ENCODE data around the gene BTBD9. TPM values are rescaled to one million over a fixed set of nuclear protein-coding genes. Genes with fewer than 3 reads are reported as not detected.

The BTBD9 gene
- total and polyA plus RNA-seq, 5 donors from 2014 or later: 11.6 to 79.7 (median 16.7) TPM

DNA sequence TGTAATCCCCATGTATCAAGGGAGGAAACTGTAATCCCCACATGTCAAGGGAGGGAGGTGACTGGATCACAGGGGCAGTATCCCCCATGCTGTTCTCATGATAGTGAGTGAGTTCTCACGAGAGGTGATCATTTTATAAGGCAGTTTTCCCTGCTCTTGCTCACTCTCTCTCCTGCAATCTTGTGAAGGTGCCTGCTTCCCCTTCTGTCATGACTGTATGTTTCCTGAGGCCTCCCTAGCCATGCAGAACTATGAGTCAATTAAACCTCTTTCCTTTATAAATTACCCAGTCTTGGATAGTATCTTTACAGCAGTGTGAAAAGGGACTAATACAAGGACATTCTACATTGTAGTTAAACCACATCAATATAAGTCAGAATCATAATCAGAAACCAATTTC is 112.4 kb downstream of the BTBD9 start:
- Mint-ChIP-seq H3K27ac (no peak overlapping the region), H3K9me3 (peaks cover 0 to 24% (median 7%) of the 10 kb centered on the region in 7 donors), H3K4me1 (peaks cover 2 to 9% (median 5%) of the 10 kb centered on the region in 4 donors), H3K36me3 (peaks cover 55% of the 10 kb centered on the region), H3K4me3 (no peak overlapping the region), H3K27me3 (no peaks in the 10 kb centered on the region)
- no peaks in the 10 kb centered on the region for H3K27me3 ChIP-seq (ENCODE audit: control insufficient read depth, insufficient read depth, low read length)
- no peak for DNase-seq
- no peak overlapping the region for H3K27ac ChIP-seq (ENCODE audit: insufficient read depth, low read length, poor library complexity, severe bottlenecking)
- H3K36me3 ChIP-seq (ENCODE audit: control insufficient read depth, insufficient read depth, low read length): peaks cover 9% of the 10 kb centered on the region
- H3K9me3 ChIP-seq (ENCODE audit: control insufficient read depth in 2 of 2, low read length in 2 of 2): peaks cover 5 to 9% of the 10 kb centered on the region in 2 experiments
- H3K4me1 ChIP-seq (ENCODE audit: control insufficient read depth, insufficient read depth, low read length, poor library complexity, severe bottlenecking): no peaks in the 10 kb centered on the region
- H3K4me3 ChIP-seq (ENCODE audit: low read depth, low read length): no peak overlapping the region
- ATAC-seq (ENCODE audit: low read depth in 2 of 2): no peak

- H3K9me3 ChIP-seq (ENCODE audit: control insufficient read depth in 2 of 2, low read length in 2 of 2): peaks cover 5 to 9% of the 10 kb centered on the region in 2 experiments
- peaks cover 9% of the 10 kb centered on the region for H3K36me3 ChIP-seq (ENCODE audit: control insufficient read depth, insufficient read depth, low read length)
- H3K9me3 Mint-ChIP-seq: peaks cover 0 to 24% (median 5%) of the 10 kb centered on the region in 7 donors
- peaks cover 2 to 8% (median 4%) of the 10 kb centered on the region in 4 donors for H3K4me1 Mint-ChIP-seq
- peaks cover 52% of the 10 kb centered on the region for H3K36me3 Mint-ChIP-seq
- H3K4me3 ChIP-seq (ENCODE audit: low read depth, low read length): no peak overlapping the region
- no peak overlapping the region for H3K27ac Mint-ChIP-seq
- DNase-seq (no peak), ATAC-seq (ENCODE audit: low read depth in 2 of 2) (no peak)
- H3K4me1 ChIP-seq (ENCODE audit: control insufficient read depth, insufficient read depth, low read length, poor library complexity, severe bottlenecking): no peaks in the 10 kb centered on the region
- no peaks in the 10 kb centered on the region for H3K27me3 ChIP-seq (ENCODE audit: control insufficient read depth, insufficient read depth, low read length)
- no peak overlapping the region for H3K27ac ChIP-seq (ENCODE audit: insufficient read depth, low read length, poor library complexity, severe bottlenecking)
- no peaks in the 10 kb centered on the region for H3K27me3 Mint-ChIP-seq
- no peak overlapping the region for H3K4me3 Mint-ChIP-seq
These were observed 113.8 kb downstream of the BTBD9 start for GRCh38 chr6:38525888-38526287.

- Histone ChIP-seq H3K4me1 (ENCODE audit: control insufficient read depth, insufficient read depth, low read length, poor library complexity, severe bottlenecking) (no peaks in the 10 kb centered on the region), H3K9me3 (ENCODE audit: control insufficient read depth in 2 of 2, low read length in 2 of 2) (peaks cover 5 to 9% of the 10 kb centered on the region in 2 experiments), H3K4me3 (ENCODE audit: low read depth, low read length) (no peak overlapping the region), H3K27ac (ENCODE audit: insufficient read depth, low read length, poor library complexity, severe bottlenecking) (no peak overlapping the region), H3K36me3 (ENCODE audit: control insufficient read depth, insufficient read depth, low read length) (peaks cover 9% of the 10 kb centered on the region), H3K27me3 (ENCODE audit: control insufficient read depth, insufficient read depth, low read length) (no peaks in the 10 kb centered on the region)
- no peak overlapping the region for H3K4me3 Mint-ChIP-seq
- peaks cover 44% of the 10 kb centered on the region for H3K36me3 Mint-ChIP-seq
- ATAC-seq (ENCODE audit: low read depth in 2 of 2): no peak
- DNase-seq: peak in 1 of 3 donors; percentile 15
- H3K4me1 Mint-ChIP-seq: peaks cover 0 to 11% (median 5%) of the 10 kb centered on the region in 4 donors
- H3K27ac Mint-ChIP-seq: no peak overlapping the region
- no peaks in the 10 kb centered on the region for H3K27me3 Mint-ChIP-seq
- H3K9me3 Mint-ChIP-seq: peaks cover 0 to 24% (median 3%) of the 10 kb centered on the region in 7 donors
These were observed 115.1 kb downstream of the BTBD9 start for GRCh38 chr6:38524436-38525145.

- H3K27ac Mint-ChIP-seq: no peak overlapping the region
- Histone ChIP-seq H3K27me3 (ENCODE audit: control insufficient read depth, insufficient read depth, low read length) (no peaks in the 10 kb centered on the region), H3K27ac (ENCODE audit: insufficient read depth, low read length, poor library complexity, severe bottlenecking) (no peak overlapping the region), H3K36me3 (ENCODE audit: control insufficient read depth, insufficient read depth, low read length) (peaks cover 9% of the 10 kb centered on the region), H3K4me1 (ENCODE audit: control insufficient read depth, insufficient read depth, low read length, poor library complexity, severe bottlenecking) (peaks cover 8% of the 10 kb centered on the region), H3K9me3 (ENCODE audit: control insufficient read depth in 2 of 2, low read length in 2 of 2) (peaks cover 5 to 9% of the 10 kb centered on the region in 2 experiments), H3K4me3 (ENCODE audit: low read depth, low read length) (no peak overlapping the region)
- no peak for ATAC-seq (ENCODE audit: low read depth in 2 of 2)
- no peak overlapping the region for H3K4me3 Mint-ChIP-seq
- peaks cover 0 to 20% (median 2%) of the 10 kb centered on the region in 7 donors for H3K9me3 Mint-ChIP-seq
- H3K4me1 Mint-ChIP-seq: peaks cover 16 to 26% (median 21%) of the 10 kb centered on the region in 4 donors
- H3K27me3 Mint-ChIP-seq: no peaks in the 10 kb centered on the region
- H3K36me3 Mint-ChIP-seq: peaks cover 32% of the 10 kb centered on the region
- DNase-seq: no peak
These were observed 117.4 kb downstream of the BTBD9 start for GRCh38 chr6:38522322-38522721.

GRCh38 chr6:38518511-38519304 is 121.0 kb downstream of the BTBD9 start:
- H3K27ac Mint-ChIP-seq: peak overlapping the region in 1 of 3 donors; percentile 32
- DNase-seq (peak in 1 of 3 donors; percentile 7), ATAC-seq (ENCODE audit: low read depth in 2 of 2) (no peak)
- no peak overlapping the region for H3K4me3 Mint-ChIP-seq
- peaks cover 18 to 26% (median 22%) of the 10 kb centered on the region in 4 donors for H3K4me1 Mint-ChIP-seq
- peaks cover 12% of the 10 kb centered on the region for H3K36me3 Mint-ChIP-seq
- Histone ChIP-seq H3K27ac (ENCODE audit: insufficient read depth, low read length, poor library complexity, severe bottlenecking) (no peak overlapping the region), H3K9me3 (ENCODE audit: control insufficient read depth in 2 of 2, low read length in 2 of 2) (no peaks in the 10 kb centered on the region), H3K4me1 (ENCODE audit: control insufficient read depth, insufficient read depth, low read length, poor library complexity, severe bottlenecking) (peaks cover 8% of the 10 kb centered on the region), H3K4me3 (ENCODE audit: low read depth, low read length) (no peak overlapping the region), H3K27me3 (ENCODE audit: control insufficient read depth, insufficient read depth, low read length) (no peaks in the 10 kb centered on the region), H3K36me3 (ENCODE audit: control insufficient read depth, insufficient read depth, low read length) (no peaks in the 10 kb centered on the region)
- H3K9me3 Mint-ChIP-seq: no peaks in the 10 kb centered on the region
- no peaks in the 10 kb centered on the region for H3K27me3 Mint-ChIP-seq

- H3K36me3 ChIP-seq (ENCODE audit: control insufficient read depth, insufficient read depth, low read length): no peaks in the 10 kb centered on the region
- H3K27ac Mint-ChIP-seq: peak overlapping the region in 1 of 3 donors; percentile 44
- H3K4me1 Mint-ChIP-seq: peaks cover 20 to 25% (median 21%) of the 10 kb centered on the region in 4 donors
- H3K4me1 ChIP-seq (ENCODE audit: control insufficient read depth, insufficient read depth, low read length, poor library complexity, severe bottlenecking): peaks cover 8% of the 10 kb centered on the region
- H3K27ac ChIP-seq (ENCODE audit: insufficient read depth, low read length, poor library complexity, severe bottlenecking): no peak overlapping the region
- H3K27me3 Mint-ChIP-seq: no peaks in the 10 kb centered on the region
- no peak overlapping the region for H3K4me3 ChIP-seq (ENCODE audit: low read depth, low read length)
- DNase-seq: no peak
- no peak for ATAC-seq (ENCODE audit: low read depth in 2 of 2)
- H3K9me3 ChIP-seq (ENCODE audit: control insufficient read depth in 2 of 2, low read length in 2 of 2): no peaks in the 10 kb centered on the region
- H3K36me3 Mint-ChIP-seq: peaks cover 12% of the 10 kb centered on the region
- no peaks in the 10 kb centered on the region for H3K27me3 ChIP-seq (ENCODE audit: control insufficient read depth, insufficient read depth, low read length)
- peak overlapping the region in 1 of 4 donors; percentile 21 for H3K4me3 Mint-ChIP-seq
- no peaks in the 10 kb centered on the region for H3K9me3 Mint-ChIP-seq
These were observed 122.7 kb downstream of the BTBD9 start for GRCh38 chr6:38517005-38517404.

DNA sequence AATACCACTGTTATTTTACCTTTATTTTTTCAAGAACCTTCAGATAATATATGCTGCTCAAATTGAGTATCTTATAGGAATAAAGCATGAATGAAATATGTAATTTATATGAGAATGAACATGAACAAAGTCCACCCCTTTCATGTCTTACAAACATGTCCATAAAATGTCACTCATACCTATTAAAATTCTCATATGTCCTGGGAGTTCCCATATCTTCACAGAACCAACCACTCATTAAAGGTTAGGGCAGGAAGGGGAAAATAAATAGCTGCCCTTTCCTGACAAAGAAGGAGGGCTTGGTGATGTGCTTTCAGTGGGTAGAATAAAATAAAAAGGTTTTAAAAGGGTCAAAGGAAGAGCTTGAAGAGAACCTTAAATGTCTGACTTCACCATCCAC is 125.3 kb downstream of the BTBD9 start:
- no peaks in the 10 kb centered on the region for H3K9me3 Mint-ChIP-seq
- H3K4me3 ChIP-seq (ENCODE audit: low read depth, low read length): no peak overlapping the region
- ATAC-seq (ENCODE audit: low read depth in 2 of 2) (no peak), DNase-seq (no peak)
- H3K36me3 Mint-ChIP-seq: peaks cover 12% of the 10 kb centered on the region
- H3K27me3 ChIP-seq (ENCODE audit: control insufficient read depth, insufficient read depth, low read length): no peaks in the 10 kb centered on the region
- no peak overlapping the region for H3K4me3 Mint-ChIP-seq
- H3K27ac ChIP-seq (ENCODE audit: insufficient read depth, low read length, poor library complexity, severe bottlenecking): no peak overlapping the region
- H3K4me1 ChIP-seq (ENCODE audit: control insufficient read depth, insufficient read depth, low read length, poor library complexity, severe bottlenecking): peaks cover 8% of the 10 kb centered on the region
- no peaks in the 10 kb centered on the region for H3K36me3 ChIP-seq (ENCODE audit: control insufficient read depth, insufficient read depth, low read length)
- H3K9me3 ChIP-seq (ENCODE audit: control insufficient read depth in 2 of 2, low read length in 2 of 2): no peaks in the 10 kb centered on the region
- peaks cover 14 to 26% (median 21%) of the 10 kb centered on the region in 4 donors for H3K4me1 Mint-ChIP-seq
- no peaks in the 10 kb centered on the region for H3K27me3 Mint-ChIP-seq
- H3K27ac Mint-ChIP-seq: no peak overlapping the region

Data from CD4-positive, CD25-positive, alpha-beta regulatory T cell (primary cell).